ENCODE data around the gene KDM4C. TPM values are rescaled to one million over a fixed set of nuclear protein-coding genes. Genes with fewer than 3 reads are reported as not detected.

KDM4C gene
- total RNA-seq, 1 experiment from 2014 or later = 16.8 TPM

- TF ChIP-seq SP1 (IDR thresholded peaks at IDR 0.05; ENCODE audit: low read depth) (no peak), POLR2AphosphoS5 (IDR thresholded peaks at IDR 0.05; ENCODE audit: low read depth, low read length) (no peak), EZH2phosphoT487 (IDR thresholded peaks at IDR 0.05; ENCODE audit: borderline replicate concordance) (no peak), YY1 (IDR thresholded peaks at IDR 0.05; ENCODE audit: extremely low read depth, insufficient replicate concordance, low read depth, low read length) (no peak), SRF (IDR thresholded peaks at IDR 0.05; ENCODE audit: low read depth) (no peak)
- TF ChIP-seq, protein P1, sequence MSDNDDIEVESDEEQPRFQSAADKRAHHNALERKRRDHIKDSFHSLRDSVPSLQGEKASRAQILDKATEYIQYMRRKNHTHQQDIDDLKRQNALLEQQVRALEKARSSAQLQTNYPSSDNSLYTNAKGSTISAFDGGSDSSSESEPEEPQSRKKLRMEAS (IDR thresholded peaks at IDR 0.05) = no peak
- TF ChIP-seq, protein P2, sequence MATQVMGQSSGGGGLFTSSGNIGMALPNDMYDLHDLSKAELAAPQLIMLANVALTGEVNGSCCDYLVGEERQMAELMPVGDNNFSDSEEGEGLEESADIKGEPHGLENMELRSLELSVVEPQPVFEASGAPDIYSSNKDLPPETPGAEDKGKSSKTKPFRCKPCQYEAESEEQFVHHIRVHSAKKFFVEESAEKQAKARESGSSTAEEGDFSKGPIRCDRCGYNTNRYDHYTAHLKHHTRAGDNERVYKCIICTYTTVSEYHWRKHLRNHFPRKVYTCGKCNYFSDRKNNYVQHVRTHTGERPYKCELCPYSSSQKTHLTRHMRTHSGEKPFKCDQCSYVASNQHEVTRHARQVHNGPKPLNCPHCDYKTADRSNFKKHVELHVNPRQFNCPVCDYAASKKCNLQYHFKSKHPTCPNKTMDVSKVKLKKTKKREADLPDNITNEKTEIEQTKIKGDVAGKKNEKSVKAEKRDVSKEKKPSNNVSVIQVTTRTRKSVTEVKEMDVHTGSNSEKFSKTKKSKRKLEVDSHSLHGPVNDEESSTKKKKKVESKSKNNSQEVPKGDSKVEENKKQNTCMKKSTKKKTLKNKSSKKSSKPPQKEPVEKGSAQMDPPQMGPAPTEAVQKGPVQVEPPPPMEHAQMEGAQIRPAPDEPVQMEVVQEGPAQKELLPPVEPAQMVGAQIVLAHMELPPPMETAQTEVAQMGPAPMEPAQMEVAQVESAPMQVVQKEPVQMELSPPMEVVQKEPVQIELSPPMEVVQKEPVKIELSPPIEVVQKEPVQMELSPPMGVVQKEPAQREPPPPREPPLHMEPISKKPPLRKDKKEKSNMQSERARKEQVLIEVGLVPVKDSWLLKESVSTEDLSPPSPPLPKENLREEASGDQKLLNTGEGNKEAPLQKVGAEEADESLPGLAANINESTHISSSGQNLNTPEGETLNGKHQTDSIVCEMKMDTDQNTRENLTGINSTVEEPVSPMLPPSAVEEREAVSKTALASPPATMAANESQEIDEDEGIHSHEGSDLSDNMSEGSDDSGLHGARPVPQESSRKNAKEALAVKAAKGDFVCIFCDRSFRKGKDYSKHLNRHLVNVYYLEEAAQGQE (IDR thresholded peaks at IDR 0.05; ENCODE audit: low read depth) = no peak
- TF ChIP-seq, protein P3, sequence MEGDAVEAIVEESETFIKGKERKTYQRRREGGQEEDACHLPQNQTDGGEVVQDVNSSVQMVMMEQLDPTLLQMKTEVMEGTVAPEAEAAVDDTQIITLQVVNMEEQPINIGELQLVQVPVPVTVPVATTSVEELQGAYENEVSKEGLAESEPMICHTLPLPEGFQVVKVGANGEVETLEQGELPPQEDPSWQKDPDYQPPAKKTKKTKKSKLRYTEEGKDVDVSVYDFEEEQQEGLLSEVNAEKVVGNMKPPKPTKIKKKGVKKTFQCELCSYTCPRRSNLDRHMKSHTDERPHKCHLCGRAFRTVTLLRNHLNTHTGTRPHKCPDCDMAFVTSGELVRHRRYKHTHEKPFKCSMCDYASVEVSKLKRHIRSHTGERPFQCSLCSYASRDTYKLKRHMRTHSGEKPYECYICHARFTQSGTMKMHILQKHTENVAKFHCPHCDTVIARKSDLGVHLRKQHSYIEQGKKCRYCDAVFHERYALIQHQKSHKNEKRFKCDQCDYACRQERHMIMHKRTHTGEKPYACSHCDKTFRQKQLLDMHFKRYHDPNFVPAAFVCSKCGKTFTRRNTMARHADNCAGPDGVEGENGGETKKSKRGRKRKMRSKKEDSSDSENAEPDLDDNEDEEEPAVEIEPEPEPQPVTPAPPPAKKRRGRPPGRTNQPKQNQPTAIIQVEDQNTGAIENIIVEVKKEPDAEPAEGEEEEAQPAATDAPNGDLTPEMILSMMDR (IDR thresholded peaks at IDR 0.05 in 2 of 3, conservative IDR thresholded peaks at IDR 0.05 in 1 of 3; ENCODE audit: borderline replicate concordance in 1 of 3, insufficient read depth in 1 of 3, low read depth in 2 of 3, low read length in 2 of 3) = no peak
- intact Hi-C loops (cut with micrococcal nuclease) = no loop called here
- no TSS peak for BruUV-seq (replicated peaks)
Observed at GRCh38 chr9:6969805-6970204, 212.0 kb downstream of the KDM4C start.

More at GRCh38 chr9:6969805-6970204, 212.0 kb downstream of the KDM4C start:
- Histone ChIP-seq H3K4me3 (replicated peaks in 1 of 2; ENCODE audit: low read depth in 1 of 2, low read length in 2 of 2) (no peak overlapping the region), H3K9ac (ENCODE audit: low read length) (no peak overlapping the region), H3K36me3 (ENCODE audit: control insufficient read depth in 1 of 2, insufficient read depth in 2 of 2, low read length in 2 of 2) (no peaks in the 10 kb centered on the region), H2AFZ (ENCODE audit: low read depth, low read length, poor library complexity, severe bottlenecking) (no peak overlapping the region), H3K79me2 (ENCODE audit: insufficient read depth, low read length) (no peaks in the 10 kb centered on the region), H3K9me2 (ENCODE audit: insufficient read depth) (no peaks in the 10 kb centered on the region), H4K20me1 (ENCODE audit: insufficient read depth) (no peaks in the 10 kb centered on the region), H3K4me2 (ENCODE audit: low read length) (no peak overlapping the region), H3K4me1 (ENCODE audit: control insufficient read depth in 1 of 2, insufficient read depth in 2 of 2, low read length in 2 of 2) (no peaks in the 10 kb centered on the region), H3K27me3 (ENCODE audit: insufficient read depth, low read length) (no peaks in the 10 kb centered on the region), H3K27ac (ENCODE audit: low read depth, low read length) (no peak overlapping the region), H3K9me3 (ENCODE audit: control insufficient read depth in 1 of 2, insufficient read depth in 1 of 2, low read depth in 1 of 2, low read length in 2 of 2) (no peaks in the 10 kb centered on the region)
- RAD21 ChIA-PET (ENCODE audit: low non-redundant PET in 1 of 2, low total read pairs in 2 of 2, uncharacterized antibody in 2 of 2, unreplicated experiment in 2 of 2) = no interaction called here
- POLR2A ChIA-PET = no interaction called here
- DNase-seq (ENCODE audit: low read depth, low spot score) (no peak), ATAC-seq (no peak)
- CTCF ChIA-PET = no interaction called here
